ENCODE data around the gene FAM83C. TPM values are rescaled to one million over a fixed set of nuclear protein-coding genes. Genes with fewer than 3 reads are reported as not detected.

Gene FAM83C
- polyA plus RNA-seq, 1 of the 3 experiments (the other 2 are of a cell fraction) = not detected

DNA sequence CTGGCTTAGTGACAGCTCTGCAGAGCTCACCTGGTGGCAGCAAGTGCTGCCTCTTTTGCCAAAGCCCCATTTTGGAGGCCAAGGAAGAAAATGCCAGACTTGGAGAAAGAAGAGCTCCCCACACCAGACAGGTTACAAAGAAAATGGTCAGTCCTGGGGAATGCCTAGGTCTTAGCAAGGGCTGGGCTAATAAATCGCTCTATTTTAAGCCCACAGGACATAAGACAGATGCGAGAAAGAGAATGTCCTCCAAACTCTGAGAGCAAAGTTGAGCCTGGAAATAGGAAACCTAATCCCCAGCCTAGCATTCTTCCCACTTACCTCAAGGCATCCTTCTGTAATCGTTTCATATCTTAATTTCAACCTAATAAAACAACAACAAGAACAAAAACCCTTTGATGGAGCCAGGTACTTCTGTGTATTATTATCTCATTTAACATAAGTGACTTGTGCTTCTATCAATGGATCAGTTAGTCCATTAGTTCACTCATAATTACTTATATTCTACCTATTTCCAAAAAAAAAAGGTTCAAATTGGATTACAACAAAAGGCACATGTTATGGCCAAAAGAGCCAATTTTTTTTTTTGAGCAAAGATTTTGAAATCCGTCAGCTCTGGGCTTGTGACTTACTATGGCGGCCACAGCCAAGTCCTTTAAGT is 40.4 kb upstream of the FAM83C start:
- H3K79me2 ChIP-seq (ENCODE audit: insufficient read depth) = no peaks in the 10 kb centered on the region
- 95% methylated on average over 5 of the region's 5 CpGs for WGBS (ENCODE audit: low lambda C conversion rate)
- POLR2A ChIA-PET = no interaction called here
- H4K20me1 ChIP-seq (ENCODE audit: insufficient read depth) = no peaks in the 10 kb centered on the region
- H3K9me3 ChIP-seq = no peaks in the 10 kb centered on the region
- no peak overlapping the region for H3K9ac ChIP-seq
- no peaks in the 10 kb centered on the region for H3K27me3 ChIP-seq (ENCODE audit: insufficient read depth)
- H3F3A ChIP-seq (replicated peaks; ENCODE audit: insufficient read depth) = peaks cover 3% of the 10 kb centered on the region
- no peak overlapping the region for H3K4me2 ChIP-seq
- peaks cover 0 to 8% of the 10 kb centered on the region in 2 experiments; a peak in 2 of 4 replicates for H3K4me1 ChIP-seq (ENCODE audit: control insufficient read depth in 1 of 2, insufficient read depth in 2 of 2, low read depth in 1 of 2, low read length in 1 of 2)
- TF ChIP-seq FOXM1 (IDR thresholded peaks at IDR 0.05; ENCODE audit: low read depth) = no peak
- TF ChIP-seq TCF12 (IDR thresholded peaks at IDR 0.05) = no peak
- no peak for TF ChIP-seq POLR2AphosphoS5 (IDR thresholded peaks at IDR 0.05; ENCODE audit: low read depth, low read length)
- no peak for TF ChIP-seq NRF1 (IDR thresholded peaks at IDR 0.05; ENCODE audit: low read depth, low read length)
- no peak for TF ChIP-seq MEF2A (IDR thresholded peaks at IDR 0.05; ENCODE audit: borderline replicate concordance, low read depth)
- no peak for TF ChIP-seq YY1 (IDR thresholded peaks at IDR 0.05; ENCODE audit: low read depth)
- TF ChIP-seq, protein P1, sequence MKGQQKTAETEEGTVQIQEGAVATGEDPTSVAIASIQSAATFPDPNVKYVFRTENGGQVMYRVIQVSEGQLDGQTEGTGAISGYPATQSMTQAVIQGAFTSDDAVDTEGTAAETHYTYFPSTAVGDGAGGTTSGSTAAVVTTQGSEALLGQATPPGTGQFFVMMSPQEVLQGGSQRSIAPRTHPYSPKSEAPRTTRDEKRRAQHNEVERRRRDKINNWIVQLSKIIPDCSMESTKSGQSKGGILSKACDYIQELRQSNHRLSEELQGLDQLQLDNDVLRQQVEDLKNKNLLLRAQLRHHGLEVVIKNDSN (IDR thresholded peaks at IDR 0.05; ENCODE audit: borderline replicate concordance, low read depth) = no peak
- TF ChIP-seq RAD21 (IDR thresholded peaks at IDR 0.05; ENCODE audit: low read length) = no peak
- TF ChIP-seq GABPA (IDR thresholded peaks at IDR 0.05; ENCODE audit: low read depth) = no peak
- no peak for TF ChIP-seq ELF1 (IDR thresholded peaks at IDR 0.05)
- no peak for TF ChIP-seq JUND (IDR thresholded peaks at IDR 0.05)
- TF ChIP-seq, protein P2, sequence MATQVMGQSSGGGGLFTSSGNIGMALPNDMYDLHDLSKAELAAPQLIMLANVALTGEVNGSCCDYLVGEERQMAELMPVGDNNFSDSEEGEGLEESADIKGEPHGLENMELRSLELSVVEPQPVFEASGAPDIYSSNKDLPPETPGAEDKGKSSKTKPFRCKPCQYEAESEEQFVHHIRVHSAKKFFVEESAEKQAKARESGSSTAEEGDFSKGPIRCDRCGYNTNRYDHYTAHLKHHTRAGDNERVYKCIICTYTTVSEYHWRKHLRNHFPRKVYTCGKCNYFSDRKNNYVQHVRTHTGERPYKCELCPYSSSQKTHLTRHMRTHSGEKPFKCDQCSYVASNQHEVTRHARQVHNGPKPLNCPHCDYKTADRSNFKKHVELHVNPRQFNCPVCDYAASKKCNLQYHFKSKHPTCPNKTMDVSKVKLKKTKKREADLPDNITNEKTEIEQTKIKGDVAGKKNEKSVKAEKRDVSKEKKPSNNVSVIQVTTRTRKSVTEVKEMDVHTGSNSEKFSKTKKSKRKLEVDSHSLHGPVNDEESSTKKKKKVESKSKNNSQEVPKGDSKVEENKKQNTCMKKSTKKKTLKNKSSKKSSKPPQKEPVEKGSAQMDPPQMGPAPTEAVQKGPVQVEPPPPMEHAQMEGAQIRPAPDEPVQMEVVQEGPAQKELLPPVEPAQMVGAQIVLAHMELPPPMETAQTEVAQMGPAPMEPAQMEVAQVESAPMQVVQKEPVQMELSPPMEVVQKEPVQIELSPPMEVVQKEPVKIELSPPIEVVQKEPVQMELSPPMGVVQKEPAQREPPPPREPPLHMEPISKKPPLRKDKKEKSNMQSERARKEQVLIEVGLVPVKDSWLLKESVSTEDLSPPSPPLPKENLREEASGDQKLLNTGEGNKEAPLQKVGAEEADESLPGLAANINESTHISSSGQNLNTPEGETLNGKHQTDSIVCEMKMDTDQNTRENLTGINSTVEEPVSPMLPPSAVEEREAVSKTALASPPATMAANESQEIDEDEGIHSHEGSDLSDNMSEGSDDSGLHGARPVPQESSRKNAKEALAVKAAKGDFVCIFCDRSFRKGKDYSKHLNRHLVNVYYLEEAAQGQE (IDR thresholded peaks at IDR 0.05; ENCODE audit: low read depth, low read length) = no peak
- no peak for TF ChIP-seq TEAD4 (IDR thresholded peaks at IDR 0.05; ENCODE audit: borderline replicate concordance, insufficient read depth)
- TF ChIP-seq, protein P3, sequence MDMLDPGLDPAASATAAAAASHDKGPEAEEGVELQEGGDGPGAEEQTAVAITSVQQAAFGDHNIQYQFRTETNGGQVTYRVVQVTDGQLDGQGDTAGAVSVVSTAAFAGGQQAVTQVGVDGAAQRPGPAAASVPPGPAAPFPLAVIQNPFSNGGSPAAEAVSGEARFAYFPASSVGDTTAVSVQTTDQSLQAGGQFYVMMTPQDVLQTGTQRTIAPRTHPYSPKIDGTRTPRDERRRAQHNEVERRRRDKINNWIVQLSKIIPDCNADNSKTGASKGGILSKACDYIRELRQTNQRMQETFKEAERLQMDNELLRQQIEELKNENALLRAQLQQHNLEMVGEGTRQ (IDR thresholded peaks at IDR 0.05; ENCODE audit: borderline replicate concordance, low read depth, low read length) = no peak
- no peak for TF ChIP-seq FOSL2 (IDR thresholded peaks at IDR 0.05; ENCODE audit: borderline replicate concordance, low read depth)
- TF ChIP-seq FOXJ3 (CRISPR knock-in tag; IDR thresholded peaks at IDR 0.05) = no peak
- H2AFZ ChIP-seq (ENCODE audit: low read depth) = no peak overlapping the region
- no peaks in the 10 kb centered on the region for H3K36me3 ChIP-seq (replicated peaks in 1 of 2; ENCODE audit: control insufficient read depth in 1 of 2, insufficient read depth in 2 of 2, low read length in 1 of 2)
- no peak overlapping the region for H3K27ac ChIP-seq (ENCODE audit: low read depth in 2 of 2, low read length in 1 of 2)
- CTCF ChIA-PET = interaction anchor here (0.8 kb wide), 1 partner anchor 29 kb away, joined by 3 read pairs; no protein-coding TSS in a partner anchor
- no peaks in the 10 kb centered on the region for H3K9me2 ChIP-seq
- DNase-seq = no peak
- H3K4me3 ChIP-seq (ENCODE audit: low read depth in 2 of 2, low read length in 1 of 2) = no peak overlapping the region

Data from SK-N-SH (cell line).